Tibial nerve (tissue), 4 donors: Measurements from ENCODE around the gene ANO6. TPM values are rescaled to one million over a fixed set of nuclear protein-coding genes. Genes with fewer than 3 reads are reported as not detected.

ENCODE experiments used
- DNase-seq, 2 donors: peaks; one replicate each; pipeline ENCODE4 v3.0.0-alpha.2; 2019; ENCODE audit warnings: low spot score in 2 of 2
- H3K27ac ChIP-seq, 4 donors: fragments of 200-600 bp; sonication (generic) in 3 of 4; one replicate each; pipeline ENCODE4 v1.5.1; 2017 to 2019; ENCODE audit warnings: mild to moderate bottlenecking in 1 of 4
- H3K27me3 ChIP-seq, 2 donors: fragments of 200-600 bp; sonication (generic) in 1 of 2; one replicate each; pipeline versions ENCODE4 v1.5.1 to v1.6.0; 2017 to 2019
- H3K36me3 ChIP-seq, 3 donors: fragments of 200-600 bp; sonication (generic); one replicate each; pipeline ENCODE4 v1.5.1; 2018 to 2019
- H3K4me1 ChIP-seq, 4 donors: fragments of 200-600 bp; sonication (generic) in 3 of 4; one replicate each; pipeline ENCODE4 v1.5.1; 2017 to 2019
- H3K4me3 ChIP-seq, 4 donors: fragments of 200-600 bp; sonication (generic) in 3 of 4; one replicate each; pipeline ENCODE4 v1.5.1; 2017 to 2019; ENCODE audit warnings: mild to moderate bottlenecking in 1 of 4, moderate library complexity in 1 of 4
- H3K9me3 ChIP-seq, 4 donors: fragments of 200-600 bp; sonication (generic) in 3 of 4; one replicate each; pipeline ENCODE4 v1.5.1; 2017 to 2019
- EP300 ChIP-seq, 2 donors: sonication (generic); formaldehyde crosslinking; IDR thresholded peaks; one replicate each; pipeline ENCODE4 v1.6.1; 2017; ENCODE audit warnings: antibody characterized with exemption in 2 of 2, mild to moderate bottlenecking in 1 of 2
- POLR2A ChIP-seq, 2 donors: fragments of 450-650 bp; IDR thresholded peaks; one replicate each; pipeline ENCODE4 v1.6.1; 2017; ENCODE audit warnings: antibody characterized with exemption in 2 of 2, mild to moderate bottlenecking in 2 of 2, moderate library complexity in 2 of 2
- WGBS, 2 donors: methylation state at CpG; one replicate each; pipeline ENCODE4 v1.1.5; 2018; 5-methylcytosine and 5-hydroxymethylcytosine counted together
- total RNA-seq, 4 donors: library from RNA; depleted of rRNA; stranded (reverse); fragments of >200 nt; gene quantifications; one replicate each; pipeline ENCODE4 v1.1.0, GENCODE V29; 2016
- TF ChIP-seq, protein P1 (sequence below), 5 experiments: fragments of 200-600 bp in 3 of 5; fragments of 450-650 bp in 2 of 5; sonication (generic) in 3 of 5; IDR thresholded peaks; one replicate each; pipeline ENCODE4 v1.5.1; 2016 to 2019; ENCODE audit warnings: antibody characterized with exemption in 5 of 5, mild to moderate bottlenecking in 3 of 5, moderate library complexity in 2 of 5

Gene ANO6
- total RNA-seq, 4 donors from 2014 or later = 44.1 to 52.2 (median 45.3) TPM

DNA sequence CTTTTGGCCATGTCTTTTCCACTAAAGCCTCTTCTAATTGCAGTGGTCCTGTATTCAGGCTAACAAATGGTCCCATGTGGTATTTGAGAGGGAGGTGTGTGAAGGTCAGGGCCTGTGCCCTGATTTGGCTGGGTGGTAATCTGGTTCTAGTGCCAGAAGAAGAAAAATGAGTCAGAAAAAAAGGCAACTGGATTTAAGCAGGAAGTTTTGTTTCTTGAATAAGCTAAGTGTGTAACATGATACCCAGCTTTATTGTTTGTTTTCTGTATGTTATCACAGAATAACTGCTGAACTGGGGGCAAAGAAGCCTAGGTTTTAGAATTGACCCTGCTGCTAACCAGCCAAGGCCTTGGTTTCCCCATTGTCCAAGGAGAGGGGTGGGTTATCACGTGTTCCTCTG, 134.0 kb downstream of the ANO6 start:
- WGBS, 2 donors = 89 to 91% methylated on average over 1 of the region's 1 CpG
- no peaks in the 10 kb centered on the region for H3K27me3 ChIP-seq
- H3K4me3 ChIP-seq = no peak overlapping the region
- no peaks in the 10 kb centered on the region for H3K9me3 ChIP-seq
- H3K27ac ChIP-seq = no peak overlapping the region
- H3K4me1 ChIP-seq = no peaks in the 10 kb centered on the region
- H3K36me3 ChIP-seq = peaks cover 0 to 43% (median 0%) of the 10 kb centered on the region in 3 donors
- no peak for TF ChIP-seq POLR2A (IDR thresholded peaks at IDR 0.05)
- TF ChIP-seq EP300 (IDR thresholded peaks at IDR 0.05) = no peak
- TF ChIP-seq, protein P1, sequence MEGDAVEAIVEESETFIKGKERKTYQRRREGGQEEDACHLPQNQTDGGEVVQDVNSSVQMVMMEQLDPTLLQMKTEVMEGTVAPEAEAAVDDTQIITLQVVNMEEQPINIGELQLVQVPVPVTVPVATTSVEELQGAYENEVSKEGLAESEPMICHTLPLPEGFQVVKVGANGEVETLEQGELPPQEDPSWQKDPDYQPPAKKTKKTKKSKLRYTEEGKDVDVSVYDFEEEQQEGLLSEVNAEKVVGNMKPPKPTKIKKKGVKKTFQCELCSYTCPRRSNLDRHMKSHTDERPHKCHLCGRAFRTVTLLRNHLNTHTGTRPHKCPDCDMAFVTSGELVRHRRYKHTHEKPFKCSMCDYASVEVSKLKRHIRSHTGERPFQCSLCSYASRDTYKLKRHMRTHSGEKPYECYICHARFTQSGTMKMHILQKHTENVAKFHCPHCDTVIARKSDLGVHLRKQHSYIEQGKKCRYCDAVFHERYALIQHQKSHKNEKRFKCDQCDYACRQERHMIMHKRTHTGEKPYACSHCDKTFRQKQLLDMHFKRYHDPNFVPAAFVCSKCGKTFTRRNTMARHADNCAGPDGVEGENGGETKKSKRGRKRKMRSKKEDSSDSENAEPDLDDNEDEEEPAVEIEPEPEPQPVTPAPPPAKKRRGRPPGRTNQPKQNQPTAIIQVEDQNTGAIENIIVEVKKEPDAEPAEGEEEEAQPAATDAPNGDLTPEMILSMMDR (IDR thresholded peaks at IDR 0.05) = no peak
- DNase-seq = no peak

DNA sequence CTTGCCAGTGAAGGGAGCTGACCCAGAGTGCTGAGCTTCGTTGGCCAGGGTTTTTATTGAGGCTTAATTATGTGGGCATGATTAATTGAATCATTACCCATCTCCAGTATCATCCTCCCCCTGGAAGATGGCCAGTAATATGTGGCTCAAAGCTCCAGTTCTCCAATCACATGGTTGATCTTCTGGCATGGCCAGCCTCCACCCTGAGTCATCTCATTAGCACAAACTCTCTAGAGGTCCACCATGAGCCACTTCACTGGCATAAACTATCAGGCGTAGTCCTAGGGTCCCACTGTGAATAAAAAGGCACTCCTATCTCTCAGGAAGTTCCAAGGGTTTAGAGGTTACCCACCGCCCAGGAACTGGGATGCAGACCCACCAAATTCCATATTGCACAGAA, 135.0 kb downstream of the ANO6 start:
- TF ChIP-seq, protein P1 (IDR thresholded peaks at IDR 0.05) = no peak
- TF ChIP-seq POLR2A (IDR thresholded peaks at IDR 0.05) (no peak), EP300 (IDR thresholded peaks at IDR 0.05) (no peak)
- DNase-seq = no peak
- Histone ChIP-seq H3K4me3 (no peak overlapping the region), H3K9me3 (no peaks in the 10 kb centered on the region), H3K36me3 (peaks cover 0 to 47% (median 0%) of the 10 kb centered on the region in 3 donors), H3K27ac (no peak overlapping the region), H3K27me3 (no peaks in the 10 kb centered on the region), H3K4me1 (no peaks in the 10 kb centered on the region)
- WGBS, 2 donors = 77 to 91% methylated on average over 3 of the region's 3 CpGs

DNA sequence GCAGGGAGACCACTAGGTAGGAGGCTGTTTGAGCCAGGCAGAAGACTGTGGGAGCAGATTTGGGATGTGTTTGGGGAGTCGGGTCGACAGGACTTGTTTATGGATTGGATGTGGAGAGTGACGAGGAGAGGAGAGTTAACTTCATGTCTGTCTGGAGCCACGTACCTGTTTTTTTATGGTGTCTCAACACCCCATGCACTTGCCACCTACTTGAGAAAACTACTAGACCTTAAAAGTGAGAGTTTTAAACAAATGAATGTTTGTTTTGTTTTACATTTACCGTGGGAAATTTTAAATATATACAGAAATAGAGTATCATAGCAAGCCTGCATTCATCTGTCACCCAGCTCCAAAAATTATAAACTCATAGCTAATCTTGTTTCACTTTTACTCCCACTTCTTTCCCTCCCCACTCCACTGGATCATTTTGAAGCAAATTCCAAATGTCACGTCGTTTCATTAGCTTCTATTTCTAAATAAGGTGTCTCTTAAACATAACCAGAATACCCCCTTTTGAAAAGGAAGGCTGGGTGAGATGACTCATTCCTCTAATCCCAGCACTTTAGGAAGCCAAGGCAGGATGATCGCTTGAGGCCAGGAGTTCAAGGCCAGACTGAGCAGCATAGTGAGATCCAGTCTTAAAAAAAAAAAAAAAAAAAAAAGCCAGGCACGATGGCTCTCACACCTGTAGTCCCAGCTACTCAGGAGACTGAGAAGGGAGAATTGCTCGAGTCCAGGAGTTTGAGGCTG, 136.2 kb downstream of the ANO6 start:
- Histone ChIP-seq H3K27ac (no peak overlapping the region), H3K4me1 (peaks cover 0 to 8% (median 0%) of the 10 kb centered on the region in 4 donors), H3K27me3 (no peaks in the 10 kb centered on the region), H3K9me3 (no peaks in the 10 kb centered on the region), H3K4me3 (no peak overlapping the region), H3K36me3 (peaks cover 0 to 42% (median 0%) of the 10 kb centered on the region in 3 donors)
- WGBS, 2 donors = 89% methylated on average over 10 of the region's 10 CpGs
- TF ChIP-seq EP300 (IDR thresholded peaks at IDR 0.05) (no peak), POLR2A (IDR thresholded peaks at IDR 0.05) (no peak)
- TF ChIP-seq, protein P1 (IDR thresholded peaks at IDR 0.05) = no peak
- no peak for DNase-seq

DNA sequence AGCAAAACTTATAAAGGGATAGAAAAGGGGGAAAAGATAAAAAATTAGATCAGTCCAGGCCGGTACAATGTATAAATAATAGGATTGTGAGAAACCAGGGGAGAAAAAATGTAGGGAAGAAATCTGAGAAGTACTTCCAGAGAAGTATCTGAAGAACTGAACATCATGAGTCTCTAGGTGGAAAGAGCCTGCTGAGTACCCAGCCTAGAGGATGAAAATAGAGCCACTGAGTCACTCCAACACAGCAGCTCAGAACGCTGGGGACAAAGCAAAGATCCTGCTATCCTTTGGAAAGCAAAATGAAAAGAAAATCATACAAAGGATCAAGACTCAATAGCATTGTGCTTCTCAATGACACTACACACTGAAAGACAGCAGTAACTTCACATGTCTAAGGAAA, 138.0 kb downstream of the ANO6 start:
- no peaks in the 10 kb centered on the region for H3K27me3 ChIP-seq
- H3K4me3 ChIP-seq = no peak overlapping the region
- no peak overlapping the region for H3K27ac ChIP-seq
- DNase-seq = no peak
- H3K9me3 ChIP-seq = no peaks in the 10 kb centered on the region
- H3K4me1 ChIP-seq = peaks cover 0 to 23% (median 3%) of the 10 kb centered on the region in 4 donors
- H3K36me3 ChIP-seq = peaks cover 0 to 30% (median 0%) of the 10 kb centered on the region in 3 donors
- TF ChIP-seq POLR2A (IDR thresholded peaks at IDR 0.05) (no peak), EP300 (IDR thresholded peaks at IDR 0.05) (no peak)
- TF ChIP-seq, protein P1 (IDR thresholded peaks at IDR 0.05) = no peak
- 85 to 89% methylated on average over 2 of the region's 2 CpGs for WGBS, 2 donors

DNA sequence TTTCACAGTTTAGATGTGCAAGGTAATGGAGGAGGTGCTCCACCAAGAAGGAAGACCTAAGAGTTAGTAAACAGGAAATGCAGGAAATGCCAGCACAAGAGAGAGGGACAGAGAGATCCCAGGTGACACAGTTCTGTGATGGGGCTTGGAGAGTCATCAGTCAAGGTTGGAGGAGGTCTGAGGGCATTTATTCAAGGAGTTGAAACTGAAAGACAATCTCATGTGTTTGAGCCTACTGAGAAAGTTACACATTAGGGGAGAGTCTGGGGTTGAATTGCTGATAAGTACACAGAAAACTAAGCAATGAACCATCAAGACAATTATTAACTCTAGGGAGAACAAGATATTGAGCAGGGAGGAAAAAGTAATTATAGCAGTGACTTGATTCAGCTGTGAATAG, 138.5 kb downstream of the ANO6 start:
- no peaks in the 10 kb centered on the region for H3K27me3 ChIP-seq
- TF ChIP-seq, protein P1 (IDR thresholded peaks at IDR 0.05) = no peak
- TF ChIP-seq EP300 (IDR thresholded peaks at IDR 0.05) = no peak
- no peak for TF ChIP-seq POLR2A (IDR thresholded peaks at IDR 0.05)
- H3K4me1 ChIP-seq = peaks cover 0 to 23% (median 3%) of the 10 kb centered on the region in 4 donors
- H3K9me3 ChIP-seq = no peaks in the 10 kb centered on the region
- peaks cover 0 to 27% (median 0%) of the 10 kb centered on the region in 3 donors for H3K36me3 ChIP-seq
- H3K27ac ChIP-seq = no peak overlapping the region
- H3K4me3 ChIP-seq = no peak overlapping the region
- no peak for DNase-seq
